Renal pelvis (tissue), 4 donors: ENCODE data around the gene RBM4. TPM values are rescaled to one million over a fixed set of nuclear protein-coding genes. Genes with fewer than 3 reads are reported as not detected.
"Not testable (repeated sequence)": the region's sequence is repeated elsewhere in the genome, so short reads cannot be mapped to it uniquely, and the experiment has no call there.

ENCODE experiments used
- DNase-seq: peaks from one replicate; pipeline ENCODE4 v3.0.0-alpha.2; 2013
- polyA plus RNA-seq, 3 donors: library from polyadenylated mRNA; unstranded; fragments of 120-200 nt; gene quantifications; one replicate each; pipeline ENCODE4 v1.2.1, GENCODE V29; 2013; ENCODE audit not compliant: insufficient read length in 3 of 3

The RBM4 gene
- polyA plus RNA-seq, 3 donors = 251 to 282 (median 270) TPM

GRCh38 chr11:66637557-66638176 is 836 bp upstream of the RBM4 start:
- no peak for DNase-seq

- DNase-seq = peak; percentile 43
Observed at GRCh38 chr11:66639066-66639813, 737 bp downstream of the RBM4 start.

GRCh38 chr11:66639814-66640340 is 1.4 kb downstream of the RBM4 start:
- DNase-seq = not testable (repeated sequence)

- DNase-seq = no peak
Observed at GRCh38 chr11:66641834-66642233, 3.3 kb downstream of the RBM4 start.

GRCh38 chr11:66643745-66644437 is 5.4 kb downstream of the RBM4 start:
- no peak for DNase-seq

- no peak for DNase-seq
Observed at GRCh38 chr11:66646828-66647227, 8.3 kb downstream of the RBM4 start.

GRCh38 chr11:66649903-66650302 is 11.4 kb downstream of the RBM4 start:
- DNase-seq = no peak

GRCh38 chr11:66651016-66651415 is 12.5 kb downstream of the RBM4 start:
- no peak for DNase-seq

- no peak for DNase-seq
Observed at GRCh38 chr11:66652651-66653050, 14.1 kb downstream of the RBM4 start.

- DNase-seq = no peak
Observed at GRCh38 chr11:66653123-66653522, 14.6 kb downstream of the RBM4 start.

- no peak for DNase-seq
Observed at GRCh38 chr11:66659763-66660162, 21.3 kb downstream of the RBM4 start.

- DNase-seq = no peak
Observed at GRCh38 chr11:66663741-66664296, 25.3 kb downstream of the RBM4 start.

GRCh38 chr11:66665369-66665768 is 26.9 kb downstream of the RBM4 start:
- no peak for DNase-seq

- no peak for DNase-seq
Observed at GRCh38 chr11:66670816-66671215, 32.3 kb downstream of the RBM4 start.

- DNase-seq = no peak
Observed at GRCh38 chr11:66674964-66675602, 36.6 kb downstream of the RBM4 start.

- DNase-seq = no peak
Observed at GRCh38 chr11:66676282-66676919, 37.9 kb downstream of the RBM4 start.

GRCh38 chr11:66676931-66677598 is 38.6 kb downstream of the RBM4 start:
- peak; percentile 15 for DNase-seq

GRCh38 chr11:66677599-66678375 is 39.3 kb downstream of the RBM4 start, which contains the start of gene RBM4B:
Gene RBM4B (minus strand): TSS chr11:66677887. CDS start chr11:66677079, 808 bp downstream.
- peak; percentile 97 for DNase-seq

- DNase-seq = no peak
Observed at GRCh38 chr11:66680966-66681645, 42.6 kb downstream of the RBM4 start.
